GM12864 (cell line): ENCODE results near the gene GRAP2.

Source experiments
- DNase-seq: peaks from one replicate; pipeline ENCODE4 v3.0.0-alpha.2; 2011; ENCODE audit warnings: low read depth
- H3K4me3 ChIP-seq: 2 replicates; pipeline ENCODE4 v1.5.1; 2011; ENCODE audit warnings: mild to moderate bottlenecking, low read depth, low read length, control low read depth
- TF ChIP-seq, protein P1 (sequence below): IDR thresholded peaks from 2 replicates; pipeline ENCODE4 v1.5.1; 2011; ENCODE audit warnings: low read depth, mild to moderate bottlenecking, moderate library complexity, low read length, control low read depth, inconsistent platforms; ENCODE audit errors: missing control alignments

Gene GRAP2

DNA sequence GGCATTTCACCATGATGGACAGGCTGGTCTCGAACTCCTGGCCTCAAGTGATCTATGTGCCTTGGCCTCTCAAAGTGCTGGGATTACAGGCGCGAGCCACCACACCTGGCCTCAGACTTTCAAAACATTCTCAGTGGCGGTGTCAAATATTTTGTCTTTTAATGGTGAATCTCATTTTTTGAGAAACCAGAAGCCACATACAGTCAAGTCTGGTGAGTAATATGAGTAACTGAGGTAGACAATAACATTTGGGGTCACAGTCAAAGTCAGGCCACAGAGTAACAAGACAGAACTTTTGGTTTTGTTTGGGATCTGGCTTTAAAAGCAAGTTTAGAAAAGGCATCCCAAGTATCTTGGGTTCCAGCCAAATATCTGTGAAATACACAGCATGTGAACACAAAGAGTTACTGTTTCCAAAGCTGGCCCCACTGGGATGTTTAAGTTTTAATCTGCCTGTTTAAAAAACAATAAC lies 53.7 kb downstream of the GRAP2 start:
- TF ChIP-seq, protein P1, sequence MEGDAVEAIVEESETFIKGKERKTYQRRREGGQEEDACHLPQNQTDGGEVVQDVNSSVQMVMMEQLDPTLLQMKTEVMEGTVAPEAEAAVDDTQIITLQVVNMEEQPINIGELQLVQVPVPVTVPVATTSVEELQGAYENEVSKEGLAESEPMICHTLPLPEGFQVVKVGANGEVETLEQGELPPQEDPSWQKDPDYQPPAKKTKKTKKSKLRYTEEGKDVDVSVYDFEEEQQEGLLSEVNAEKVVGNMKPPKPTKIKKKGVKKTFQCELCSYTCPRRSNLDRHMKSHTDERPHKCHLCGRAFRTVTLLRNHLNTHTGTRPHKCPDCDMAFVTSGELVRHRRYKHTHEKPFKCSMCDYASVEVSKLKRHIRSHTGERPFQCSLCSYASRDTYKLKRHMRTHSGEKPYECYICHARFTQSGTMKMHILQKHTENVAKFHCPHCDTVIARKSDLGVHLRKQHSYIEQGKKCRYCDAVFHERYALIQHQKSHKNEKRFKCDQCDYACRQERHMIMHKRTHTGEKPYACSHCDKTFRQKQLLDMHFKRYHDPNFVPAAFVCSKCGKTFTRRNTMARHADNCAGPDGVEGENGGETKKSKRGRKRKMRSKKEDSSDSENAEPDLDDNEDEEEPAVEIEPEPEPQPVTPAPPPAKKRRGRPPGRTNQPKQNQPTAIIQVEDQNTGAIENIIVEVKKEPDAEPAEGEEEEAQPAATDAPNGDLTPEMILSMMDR, result no peak
- no peak for DNase-seq
- no peak overlapping the region for H3K4me3 ChIP-seq

DNA sequence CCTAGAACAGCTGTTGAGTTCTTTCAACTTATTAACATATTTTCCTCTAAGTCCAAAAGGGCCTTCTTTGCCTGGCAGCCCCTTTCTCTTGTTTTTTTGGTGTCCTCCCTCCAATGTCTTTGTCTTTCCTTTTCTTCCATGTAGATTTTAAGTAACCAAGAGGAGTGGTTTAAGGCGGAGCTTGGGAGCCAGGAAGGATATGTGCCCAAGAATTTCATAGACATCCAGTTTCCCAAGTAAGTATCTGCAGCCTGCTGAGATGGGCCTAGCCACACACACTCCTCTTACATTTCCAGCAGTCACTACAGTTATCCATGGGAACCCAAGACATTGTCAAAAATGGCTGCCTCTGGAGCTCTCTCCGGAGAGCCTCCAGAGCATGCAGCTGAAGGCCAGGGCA lies 54.8 kb downstream of the GRAP2 start:
- DNase-seq, result no peak
- TF ChIP-seq, protein P1, result no peak
- H3K4me3 ChIP-seq, result no peak overlapping the region

DNA sequence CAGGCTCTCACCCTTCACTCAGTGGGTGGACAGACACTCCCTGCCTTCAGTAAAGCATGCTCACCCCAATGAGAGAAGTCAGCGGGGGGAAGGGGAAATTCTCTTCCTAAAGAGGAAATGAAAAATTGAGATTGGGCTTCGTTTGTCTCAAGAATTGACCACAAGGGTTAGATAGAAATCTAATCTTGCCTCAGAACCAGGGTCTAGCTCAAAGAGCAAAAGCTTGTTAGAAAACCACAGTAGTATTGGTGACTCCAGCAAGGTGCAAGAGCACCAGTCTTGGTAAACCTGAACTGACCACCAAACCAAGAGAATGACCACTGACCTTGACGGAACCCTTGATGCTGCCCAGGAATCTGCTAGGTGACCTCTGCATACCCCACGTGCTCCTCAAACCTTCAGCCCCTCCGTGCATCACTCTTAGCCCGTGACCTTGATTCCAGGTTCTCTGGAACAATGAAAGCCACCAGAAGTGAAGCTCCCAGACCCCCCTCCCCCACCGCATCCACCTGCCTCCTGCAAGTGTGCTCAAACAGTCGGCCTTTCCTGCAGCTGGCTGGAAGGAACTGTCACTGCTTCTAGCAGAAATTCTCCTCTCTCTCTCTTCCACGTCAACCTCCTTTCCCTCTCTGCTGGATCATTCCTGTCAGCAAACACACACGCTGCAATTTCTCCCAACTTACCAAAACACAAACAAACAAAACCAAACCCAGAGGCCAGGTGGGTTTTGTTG lies 56.2 kb downstream of the GRAP2 start:
- TF ChIP-seq, protein P1, result no peak
- no peak overlapping the region for H3K4me3 ChIP-seq
- peak; percentile 68 for DNase-seq

DNA sequence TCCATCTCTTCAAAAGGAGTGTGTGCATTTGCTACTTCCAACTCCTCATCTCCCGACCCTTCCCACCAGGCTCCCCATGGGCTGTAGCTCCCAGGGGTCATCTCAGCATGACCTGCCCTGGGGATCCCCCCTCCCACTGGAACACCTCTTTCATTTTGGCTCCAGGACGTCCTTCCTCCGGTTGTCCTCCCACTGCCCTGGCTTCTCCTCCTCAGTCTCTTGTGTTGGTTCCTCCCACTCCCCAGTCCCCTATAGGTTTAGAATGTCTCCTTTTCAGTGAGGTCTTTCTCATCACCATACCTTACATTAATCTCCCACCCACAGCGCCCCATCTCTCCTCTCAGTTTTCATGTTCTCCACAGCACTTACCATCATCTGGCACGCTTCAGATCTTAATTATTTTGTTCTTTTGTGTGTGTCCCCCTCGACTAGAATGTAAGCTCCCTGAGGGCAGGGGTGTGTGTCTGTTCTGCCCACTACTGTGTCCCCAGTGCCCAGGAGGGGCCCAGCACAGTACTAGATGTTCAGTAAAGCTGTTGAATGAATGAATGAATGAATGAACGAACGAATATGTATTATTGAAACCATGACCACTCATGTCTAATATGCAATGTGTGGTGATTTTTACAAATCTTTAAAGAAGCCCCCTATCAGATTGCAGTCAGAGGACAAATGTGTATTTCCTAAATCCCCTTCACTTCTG lies 57.3 kb downstream of the GRAP2 start:
- TF ChIP-seq, protein P1, result no peak
- DNase-seq, result no peak
- no peak overlapping the region for H3K4me3 ChIP-seq

DNA sequence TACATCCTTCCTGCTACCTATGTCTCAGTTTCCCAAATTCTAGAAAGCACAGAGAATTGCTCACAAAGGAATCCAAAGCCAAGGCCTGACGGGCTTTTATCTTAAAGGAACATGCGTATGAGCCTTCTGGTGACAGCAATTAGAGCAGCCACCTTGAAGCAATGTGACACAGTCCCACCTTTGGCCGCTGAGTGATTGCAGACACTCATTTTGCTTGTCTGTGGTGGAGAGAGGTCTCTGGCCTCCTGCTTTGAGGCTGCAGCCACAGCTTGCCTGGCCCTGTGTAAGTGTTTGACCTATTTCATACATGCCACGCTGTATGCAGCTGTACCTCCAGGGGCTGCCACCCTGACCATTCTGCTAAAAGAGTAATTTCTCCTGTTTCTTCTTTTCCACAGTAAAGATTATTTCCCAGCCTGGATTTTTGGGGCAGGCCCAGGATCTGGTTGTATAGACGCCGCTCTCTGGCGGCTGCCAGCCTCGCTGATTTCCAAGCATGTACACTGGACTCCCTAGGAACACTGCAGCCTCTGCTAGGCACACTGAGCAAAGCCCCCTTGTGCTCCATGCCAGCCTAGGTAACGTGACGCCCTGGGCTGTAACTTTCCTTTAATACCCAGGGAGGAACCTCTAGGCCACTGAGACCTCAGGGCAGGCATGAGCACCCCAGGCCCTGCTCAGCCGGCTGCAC lies 58.2 kb downstream of the GRAP2 start:
- no peak overlapping the region for H3K4me3 ChIP-seq
- TF ChIP-seq, protein P1, result no peak
- DNase-seq, result no peak

DNA sequence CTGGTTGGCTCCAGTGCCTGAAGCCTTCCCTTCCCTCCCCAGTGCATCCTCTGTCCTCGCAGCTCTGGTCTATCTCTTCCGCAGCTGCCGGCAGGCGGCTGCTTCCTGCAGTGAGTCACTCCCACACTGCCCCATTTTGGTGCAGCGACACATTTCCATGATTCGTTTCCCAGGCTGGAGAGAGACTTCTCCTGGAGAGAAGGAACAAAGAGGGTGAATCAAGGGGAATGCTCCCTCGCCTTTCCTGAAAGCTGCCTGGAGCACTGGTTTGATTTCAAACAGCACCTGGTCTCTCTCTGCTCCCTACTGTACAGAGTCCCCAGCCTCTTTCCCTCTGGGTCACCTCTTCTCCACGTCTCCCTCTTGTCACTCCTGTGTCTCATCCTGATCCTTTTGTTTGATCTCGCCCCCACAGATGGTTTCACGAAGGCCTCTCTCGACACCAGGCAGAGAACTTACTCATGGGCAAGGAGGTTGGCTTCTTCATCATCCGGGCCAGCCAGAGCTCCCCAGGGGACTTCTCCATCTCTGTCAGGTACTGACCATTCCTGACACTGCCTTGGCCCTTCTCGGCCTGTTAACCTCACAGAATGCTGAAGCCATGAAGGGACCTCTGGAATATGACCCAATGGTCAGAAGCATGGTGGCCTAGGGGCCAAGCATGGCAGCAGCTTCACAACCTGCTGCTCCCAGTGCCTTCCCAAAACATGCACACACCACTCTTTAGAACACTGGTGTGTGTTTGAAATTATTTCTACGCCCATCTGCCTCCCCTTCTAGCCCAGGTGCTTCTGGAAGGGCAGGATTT lies 59.0 kb downstream of the GRAP2 start, which contains the start of gene TMA7B:
TSS of gene TMA7B (plus strand) at position 758 of the 808 bp plus-strand sequence. CDS start 3,978 bp downstream, outside the sequence.
- H3K4me3 ChIP-seq, result no peak within 1 kb of the TSS
- TF ChIP-seq, protein P1, result no peak
- no peak for DNase-seq
